ENCODE results near the gene ADAM23. TPM values are rescaled to one million over a fixed set of nuclear protein-coding genes. Genes with fewer than 3 reads are reported as not detected.

ADAM23 gene
- total RNA-seq, 2 donors from 2014 or later = under 0.01 to 0.26 TPM

GRCh38 chr2:206543073-206543472, 99.7 kb downstream of the ADAM23 start:
- Histone ChIP-seq H3K27ac (no peak overlapping the region), H3K9me3 (no peaks in the 10 kb centered on the region), H3K27me3 (no peaks in the 10 kb centered on the region), H3K4me3 (no peak overlapping the region), H3K36me3 (replicated peaks in 1 of 2; ENCODE audit: insufficient read depth in 1 of 2, low read depth in 2 of 2) (no peaks in the 10 kb centered on the region), H3K4me1 (no peaks in the 10 kb centered on the region)
- TF ChIP-seq CTCF (IDR thresholded peaks at IDR 0.05) (no peak), POLR2A (IDR thresholded peaks at IDR 0.05) (no peak)
- no peak for ATAC-seq
- WGBS, 2 donors = 53 to 55% methylated on average over 2 of the region's 2 CpGs
- DNase-seq = no peak
- intact Hi-C loops (cut with DNase I) = no loop called here

GRCh38 chr2:206548383-206548782, 105.1 kb downstream of the ADAM23 start:
- Histone ChIP-seq H3K9me3 (no peaks in the 10 kb centered on the region), H3K4me3 (no peak overlapping the region), H3K36me3 (replicated peaks in 1 of 2; ENCODE audit: insufficient read depth in 1 of 2, low read depth in 2 of 2) (no peaks in the 10 kb centered on the region), H3K27ac (no peak overlapping the region), H3K4me1 (no peaks in the 10 kb centered on the region), H3K27me3 (no peaks in the 10 kb centered on the region)
- 31 to 34% methylated on average over 5 of the region's 5 CpGs for WGBS, 2 donors
- intact Hi-C loops (cut with DNase I) = no loop called here
- DNase-seq (no peak), ATAC-seq (no peak)
- no peak for TF ChIP-seq CTCF (IDR thresholded peaks at IDR 0.05)
- TF ChIP-seq POLR2A (IDR thresholded peaks at IDR 0.05) = no peak

- no peak for ATAC-seq
- H3K36me3 ChIP-seq (replicated peaks in 1 of 2; ENCODE audit: insufficient read depth in 1 of 2, low read depth in 2 of 2) = no peaks in the 10 kb centered on the region
- no peaks in the 10 kb centered on the region for H3K4me1 ChIP-seq
- H3K4me3 ChIP-seq = no peak overlapping the region
- no peak for DNase-seq
- TF ChIP-seq POLR2A (IDR thresholded peaks at IDR 0.05) (no peak), CTCF (IDR thresholded peaks at IDR 0.05) (no peak)
- H3K9me3 ChIP-seq = no peaks in the 10 kb centered on the region
- intact Hi-C loops (cut with DNase I) = no loop called here
- H3K27me3 ChIP-seq = no peaks in the 10 kb centered on the region
- H3K27ac ChIP-seq = no peak overlapping the region
These were observed 112.4 kb downstream of the ADAM23 start for GRCh38 chr2:206555721-206556120.

GRCh38 chr2:206556357-206556949, 113.1 kb downstream of the ADAM23 start:
- 30 to 34% methylated on average over 5 of the region's 5 CpGs for WGBS, 2 donors
- Histone ChIP-seq H3K4me1 (no peaks in the 10 kb centered on the region), H3K27ac (no peak overlapping the region), H3K27me3 (no peaks in the 10 kb centered on the region), H3K36me3 (replicated peaks in 1 of 2; ENCODE audit: insufficient read depth in 1 of 2, low read depth in 2 of 2) (no peaks in the 10 kb centered on the region), H3K9me3 (no peaks in the 10 kb centered on the region), H3K4me3 (no peak overlapping the region)
- ATAC-seq = no peak
- no peak for DNase-seq
- intact Hi-C loops (cut with DNase I) = no loop called here
- TF ChIP-seq CTCF (IDR thresholded peaks at IDR 0.05) = peak; percentile 19 to 49 (median 42)
- TF ChIP-seq POLR2A (IDR thresholded peaks at IDR 0.05) = no peak

- Histone ChIP-seq H3K4me3 (no peak overlapping the region), H3K9me3 (no peaks in the 10 kb centered on the region), H3K27me3 (no peaks in the 10 kb centered on the region), H3K36me3 (replicated peaks in 1 of 2; ENCODE audit: insufficient read depth in 1 of 2, low read depth in 2 of 2) (no peaks in the 10 kb centered on the region), H3K4me1 (no peaks in the 10 kb centered on the region), H3K27ac (no peak overlapping the region)
- DNase-seq = no peak
- intact Hi-C loops (cut with DNase I) = no loop called here
- ATAC-seq = no peak
- TF ChIP-seq CTCF (IDR thresholded peaks at IDR 0.05) (no peak), POLR2A (IDR thresholded peaks at IDR 0.05) (no peak)
- 76 to 87% methylated on average over 4 of the region's 4 CpGs for WGBS, 2 donors
These were observed 114.0 kb downstream of the ADAM23 start for GRCh38 chr2:206557321-206557720.

Data from body of pancreas (tissue), 4 donors.